Activated T-cell treated with anti-CD3 and anti-CD28 coated beads, Interleukin-2, amount 50 U/mL, for 72 hours (primary cell): ENCODE data around the gene CKLF. TPM values are rescaled to one million over a fixed set of nuclear protein-coding genes. Genes with fewer than 3 reads are reported as not detected.

Experiments used
- ATAC-seq, 2 donors: fragments of 150-1000 bp; cut with Tn5 transposase; replicated peaks in 1 of 2; 2 replicates each; pipeline ENCODE4 v1.10.0; 2021; ENCODE audit warnings: moderate library complexity in 2 of 2, mild to moderate bottlenecking in 1 of 2
- DNase-seq, 2 donors: peaks; one replicate each; pipeline ENCODE4 v3.0.0; 2021 to 2022; ENCODE audit warnings: mixed read lengths in 1 of 2
- H3K27ac Mint-ChIP-seq: one replicate; pipeline ENCODE4 v1.8.0; 2022; ENCODE audit warnings: mild to moderate bottlenecking, moderate library complexity, mixed read lengths
- H3K27me3 Mint-ChIP-seq: one replicate; pipeline ENCODE4 v1.8.0; 2022; ENCODE audit warnings: low read depth, mixed read lengths
- H3K36me3 Mint-ChIP-seq, 2 donors: one replicate each; pipeline ENCODE4 v1.8.0; 2022; ENCODE audit warnings: mixed read lengths in 2 of 2, mild to moderate bottlenecking in 1 of 2; ENCODE audit not compliant: insufficient read depth in 2 of 2
- H3K4me1 Mint-ChIP-seq: one replicate; pipeline ENCODE4 v1.8.0; 2022; ENCODE audit warnings: low read depth, mixed read lengths
- H3K4me3 Mint-ChIP-seq, 2 donors: one replicate each; pipeline ENCODE4 v1.8.0; 2022; ENCODE audit warnings: mild to moderate bottlenecking in 2 of 2, mixed read lengths in 2 of 2, moderate library complexity in 2 of 2
- H3K9me3 Mint-ChIP-seq, 2 donors: one replicate each; pipeline ENCODE4 v1.8.0; 2022; ENCODE audit warnings: mixed read lengths in 2 of 2
- total RNA-seq, 2 donors: library from RNA; stranded (reverse); gene quantifications; one replicate each; pipeline ENCODE4 v1.2.3, GENCODE V29; 2022

The CKLF gene
- total RNA-seq, 2 donors from 2014 or later = 163 to 172 TPM

- Mint-ChIP-seq H3K27me3 (peaks cover 6% of the 10 kb centered on the region), H3K27ac (no peak overlapping the region), H3K36me3 (peaks cover under 1 to 7% of the 10 kb centered on the region in 2 donors), H3K4me3 (no peak overlapping the region), H3K4me1 (peaks cover 16% of the 10 kb centered on the region), H3K9me3 (no peaks in the 10 kb centered on the region)
- DNase-seq = no peak
- ATAC-seq = peak in 1 of 2 donors; percentile 33
These were observed 20.0 kb downstream of the CKLF start for GRCh38 chr16:66572356-66572755.

- no peak overlapping the region for H3K27ac Mint-ChIP-seq
- no peak for DNase-seq
- H3K9me3 Mint-ChIP-seq = no peaks in the 10 kb centered on the region
- H3K27me3 Mint-ChIP-seq = peaks cover 24% of the 10 kb centered on the region
- peaks cover 9% of the 10 kb centered on the region for H3K4me1 Mint-ChIP-seq
- no peak overlapping the region for H3K4me3 Mint-ChIP-seq
- no peak for ATAC-seq
- H3K36me3 Mint-ChIP-seq = no peaks in the 10 kb centered on the region
These were observed 21.7 kb downstream of the CKLF start for GRCh38 chr16:66574081-66574480.

- DNase-seq = no peak
- peaks cover 0 to 1% of the 10 kb centered on the region in 2 donors for H3K36me3 Mint-ChIP-seq
- ATAC-seq = no peak
- H3K4me3 Mint-ChIP-seq = no peak overlapping the region
- no peak overlapping the region for H3K27ac Mint-ChIP-seq
- H3K27me3 Mint-ChIP-seq = peaks cover 28% of the 10 kb centered on the region
- peaks cover 5% of the 10 kb centered on the region for H3K4me1 Mint-ChIP-seq
- H3K9me3 Mint-ChIP-seq = no peaks in the 10 kb centered on the region
These were observed 22.2 kb downstream of the CKLF start for GRCh38 chr16:66574531-66574930.

GRCh38 chr16:66575060-66575459 lies 22.7 kb downstream of the CKLF start:
- no peak overlapping the region for H3K27ac Mint-ChIP-seq
- peaks cover 5% of the 10 kb centered on the region for H3K4me1 Mint-ChIP-seq
- DNase-seq = no peak

GRCh38 chr16:66576296-66576695 lies 23.9 kb downstream of the CKLF start:
- H3K4me1 Mint-ChIP-seq = peaks cover 5% of the 10 kb centered on the region
- no peaks in the 10 kb centered on the region for H3K9me3 Mint-ChIP-seq
- no peak overlapping the region for H3K27ac Mint-ChIP-seq
- peaks cover 0 to 1% of the 10 kb centered on the region in 2 donors for H3K36me3 Mint-ChIP-seq
- H3K4me3 Mint-ChIP-seq = no peak overlapping the region
- ATAC-seq = no peak
- peaks cover 46% of the 10 kb centered on the region for H3K27me3 Mint-ChIP-seq
- DNase-seq = no peak

More at GRCh38 chr16:66575060-66575459, 22.7 kb downstream of the CKLF start:
- ATAC-seq = no peak
- H3K9me3 Mint-ChIP-seq = no peaks in the 10 kb centered on the region
- H3K4me3 Mint-ChIP-seq = no peak overlapping the region
- peaks cover 33% of the 10 kb centered on the region for H3K27me3 Mint-ChIP-seq
- peaks cover 0 to 1% of the 10 kb centered on the region in 2 donors for H3K36me3 Mint-ChIP-seq

- H3K4me1 Mint-ChIP-seq = peaks cover 5% of the 10 kb centered on the region
- H3K27ac Mint-ChIP-seq = no peak within 1 kb of the TSS
- no peak for DNase-seq
- peaks cover 46% of the 10 kb centered on the region for H3K27me3 Mint-ChIP-seq
- peak; percentile 39 to 45 for ATAC-seq
- peak within 1 kb of the TSS; percentile 67 to 69 for H3K4me3 Mint-ChIP-seq
- peaks cover 0 to 1% of the 10 kb centered on the region in 2 donors for H3K36me3 Mint-ChIP-seq
- H3K9me3 Mint-ChIP-seq = no peaks in the 10 kb centered on the region
These were observed 26.5 kb downstream of the CKLF start, which contains the start of gene CMTM2 for GRCh38 chr16:66578651-66579531. Gene CMTM2 (plus strand): TSS chr16:66579463. CDS start chr16:66579608, 145 bp downstream.

- no peak for DNase-seq
- Mint-ChIP-seq H3K27me3 (peaks cover 46% of the 10 kb centered on the region), H3K4me1 (peaks cover 5% of the 10 kb centered on the region), H3K27ac (no peak overlapping the region), H3K9me3 (no peaks in the 10 kb centered on the region), H3K4me3 (no peak overlapping the region), H3K36me3 (peaks cover 0 to 1% of the 10 kb centered on the region in 2 donors)
- no peak for ATAC-seq
These were observed 28.3 kb downstream of the CKLF start for GRCh38 chr16:66580605-66581209.

GRCh38 chr16:66581246-66581952 lies 29.0 kb downstream of the CKLF start:
- Mint-ChIP-seq H3K27me3 (peaks cover 46% of the 10 kb centered on the region), H3K27ac (no peak overlapping the region), H3K4me1 (peaks cover 5% of the 10 kb centered on the region), H3K9me3 (no peaks in the 10 kb centered on the region), H3K36me3 (peaks cover 0 to 1% of the 10 kb centered on the region in 2 donors), H3K4me3 (no peak overlapping the region)
- no peak for DNase-seq
- no peak for ATAC-seq

- Mint-ChIP-seq H3K27ac (no peak overlapping the region), H3K4me1 (peaks cover 37% of the 10 kb centered on the region), H3K4me3 (no peak overlapping the region), H3K9me3 (no peaks in the 10 kb centered on the region), H3K36me3 (no peaks in the 10 kb centered on the region), H3K27me3 (peaks cover 6% of the 10 kb centered on the region)
- no peak for DNase-seq
- no peak for ATAC-seq
These were observed 33.3 kb downstream of the CKLF start for GRCh38 chr16:66585481-66586239.

GRCh38 chr16:66587881-66588600 lies 35.7 kb downstream of the CKLF start:
- Mint-ChIP-seq H3K36me3 (no peaks in the 10 kb centered on the region), H3K4me1 (peaks cover 49% of the 10 kb centered on the region), H3K27ac (no peak overlapping the region), H3K4me3 (peak overlapping the region in 1 of 2 donors; percentile 59), H3K9me3 (no peaks in the 10 kb centered on the region), H3K27me3 (no peaks in the 10 kb centered on the region)
- ATAC-seq (no peak), DNase-seq (no peak)

- DNase-seq (peak; percentile 79 to 80), ATAC-seq (peak; percentile 97 to 98)
- peaks cover 58% of the 10 kb centered on the region for H3K4me1 Mint-ChIP-seq
- H3K27ac Mint-ChIP-seq = peak overlapping the region; percentile 53
- peak overlapping the region; percentile 82 to 85 for H3K4me3 Mint-ChIP-seq
- no peaks in the 10 kb centered on the region for H3K27me3 Mint-ChIP-seq
- no peaks in the 10 kb centered on the region for H3K36me3 Mint-ChIP-seq
- no peaks in the 10 kb centered on the region for H3K9me3 Mint-ChIP-seq
These were observed 36.8 kb downstream of the CKLF start for GRCh38 chr16:66588981-66589713.
